SIG-M5 (cell line): ENCODE data around the gene PARD3B.

Experiments used
- DNase-seq: peaks from one replicate; lab custom pipeline; 2025; lab: John Stamatoyannopoulos, UW

The PARD3B gene

GRCh38 chr2:205347899-205348298, 802.6 kb downstream of the PARD3B start:
- DNase-seq = no peak

- DNase-seq = no peak
These were observed 806.8 kb downstream of the PARD3B start for GRCh38 chr2:205352094-205352493.

DNA sequence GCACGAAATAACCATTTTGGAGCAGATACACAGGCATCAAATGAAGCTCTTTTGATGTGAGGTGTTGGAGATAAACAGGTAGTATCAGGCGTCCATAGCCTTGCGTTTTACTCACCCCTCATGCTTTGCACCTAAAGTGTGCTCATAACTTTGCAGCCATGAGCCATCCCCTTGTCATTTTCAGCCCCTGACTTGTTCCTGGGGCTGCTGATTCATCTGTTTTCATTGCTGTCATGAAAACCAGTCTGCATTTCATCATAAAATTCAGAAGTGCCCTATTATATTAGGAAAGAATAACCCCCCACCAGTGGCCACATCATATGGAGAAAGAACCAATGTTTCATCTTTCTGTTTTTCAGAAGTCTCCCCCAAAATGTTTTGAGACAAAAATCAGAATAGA, 807.3 kb downstream of the PARD3B start:
- no peak for DNase-seq

DNA sequence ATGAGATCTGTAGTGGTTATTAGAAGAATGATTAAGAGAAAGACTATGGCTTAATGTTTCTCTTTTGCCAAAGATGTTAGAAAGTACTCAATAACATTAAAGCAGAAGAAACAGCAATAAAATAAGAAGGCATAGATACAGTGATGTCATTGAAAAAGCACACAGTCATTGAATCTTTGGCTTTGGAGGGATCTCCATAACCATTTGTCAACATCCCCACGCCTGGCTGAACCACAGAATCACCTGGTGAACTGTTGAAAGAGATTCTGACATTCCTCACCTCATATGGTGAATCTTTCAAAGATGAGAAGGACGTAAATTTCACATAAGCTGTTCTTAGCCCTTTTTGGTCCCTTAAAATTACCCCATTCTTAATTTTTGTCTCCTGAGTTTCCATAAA, 812.5 kb downstream of the PARD3B start:
- DNase-seq = no peak

- no peak for DNase-seq
These were observed 813.1 kb downstream of the PARD3B start for GRCh38 chr2:205358351-205358815.

DNA sequence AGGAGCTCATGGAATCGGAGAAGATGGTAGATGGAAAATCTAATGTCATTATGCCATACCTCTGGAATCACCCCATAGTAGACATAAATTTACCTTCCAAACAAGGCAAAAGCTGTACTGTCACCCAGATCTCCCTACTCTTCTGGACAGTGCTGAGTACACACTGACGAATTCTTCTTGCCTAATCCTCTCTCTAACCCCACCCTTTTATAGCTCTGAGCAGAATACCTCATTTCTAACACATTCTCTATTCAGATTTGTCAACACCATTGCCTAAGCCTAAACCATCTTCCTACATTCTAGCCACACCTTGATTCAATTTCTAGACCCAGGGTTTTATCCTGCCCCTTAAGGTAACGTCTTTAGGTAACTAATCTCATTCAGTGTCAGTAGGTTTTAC, 816.0 kb downstream of the PARD3B start:
- no peak for DNase-seq

DNA sequence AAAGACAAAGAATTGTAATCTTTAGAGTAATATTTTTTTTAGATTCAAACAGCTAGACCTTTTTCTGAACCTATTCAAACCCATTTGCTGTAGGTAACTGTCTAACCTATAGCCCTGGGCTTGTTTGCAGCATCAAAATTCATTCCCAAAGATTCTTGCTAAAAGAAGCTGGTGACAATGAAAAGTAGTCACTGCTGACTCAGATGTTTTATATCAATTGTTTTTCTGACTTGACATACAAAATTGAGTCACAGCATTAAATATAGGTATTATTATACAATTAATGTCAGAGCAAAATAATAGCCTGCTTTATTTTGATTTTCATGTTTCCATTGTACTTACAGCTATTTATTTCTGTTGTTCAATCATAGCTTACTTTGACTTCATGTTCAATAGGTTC, 816.7 kb downstream of the PARD3B start:
- DNase-seq = no peak

GRCh38 chr2:205364261-205364660, 819.0 kb downstream of the PARD3B start:
- DNase-seq = no peak

DNA sequence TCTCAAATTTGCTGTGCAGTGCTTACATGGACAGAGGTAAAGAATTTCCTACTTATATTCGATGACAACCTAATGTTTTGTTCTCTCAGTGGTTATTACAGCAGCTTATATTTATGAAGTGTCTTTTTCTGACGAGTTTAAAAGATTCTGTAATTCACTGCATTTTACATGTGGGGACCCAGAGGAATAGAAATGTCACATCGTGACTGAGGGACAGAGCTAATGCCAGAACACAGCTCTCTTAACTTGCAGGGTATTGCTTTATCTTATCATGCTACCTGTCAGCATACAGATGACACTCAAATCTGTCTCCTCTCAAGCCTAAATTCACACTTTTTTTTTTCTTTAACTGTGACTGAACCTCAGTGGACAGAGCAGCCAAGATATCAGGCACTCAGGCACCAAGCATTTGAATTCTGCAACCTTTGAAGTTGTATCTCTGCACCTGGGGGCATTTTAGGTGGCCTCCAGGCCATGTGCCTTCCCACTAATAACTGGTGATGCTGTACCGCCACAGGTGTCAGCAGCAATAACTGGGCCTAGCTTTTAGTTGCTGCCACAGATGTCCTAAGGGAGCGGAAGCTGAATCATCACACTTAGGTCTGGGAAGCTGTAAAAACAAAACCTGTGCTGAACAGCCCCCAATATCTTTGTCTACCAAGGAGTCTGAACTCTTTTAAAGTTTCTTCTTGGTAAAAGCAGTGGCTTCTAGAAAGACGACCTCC, 821.2 kb downstream of the PARD3B start:
- no peak for DNase-seq

- no peak for DNase-seq
These were observed 822.2 kb downstream of the PARD3B start for GRCh38 chr2:205367331-205367935.

- no peak for DNase-seq
These were observed 824.5 kb downstream of the PARD3B start for GRCh38 chr2:205369813-205370212.

DNA sequence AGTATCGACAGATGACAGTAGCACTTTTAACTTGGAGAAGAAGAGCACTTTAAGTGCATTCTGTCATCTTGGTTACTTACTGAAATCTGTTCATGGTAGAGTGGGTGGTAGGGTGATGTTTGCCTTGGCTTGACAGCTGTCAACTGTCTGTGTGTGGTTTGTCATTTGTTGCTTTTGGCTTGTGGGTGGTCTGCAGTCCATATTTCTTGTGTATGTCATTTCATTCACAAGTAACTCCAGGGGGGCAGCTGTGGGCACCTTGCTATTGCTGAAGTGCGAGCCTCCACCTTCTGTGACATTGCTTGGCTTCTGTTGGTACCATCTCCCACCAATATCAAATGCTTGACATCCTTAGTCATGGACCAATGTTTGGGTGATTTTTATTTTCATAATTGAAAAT, 825.5 kb downstream of the PARD3B start:
- no peak for DNase-seq

DNA sequence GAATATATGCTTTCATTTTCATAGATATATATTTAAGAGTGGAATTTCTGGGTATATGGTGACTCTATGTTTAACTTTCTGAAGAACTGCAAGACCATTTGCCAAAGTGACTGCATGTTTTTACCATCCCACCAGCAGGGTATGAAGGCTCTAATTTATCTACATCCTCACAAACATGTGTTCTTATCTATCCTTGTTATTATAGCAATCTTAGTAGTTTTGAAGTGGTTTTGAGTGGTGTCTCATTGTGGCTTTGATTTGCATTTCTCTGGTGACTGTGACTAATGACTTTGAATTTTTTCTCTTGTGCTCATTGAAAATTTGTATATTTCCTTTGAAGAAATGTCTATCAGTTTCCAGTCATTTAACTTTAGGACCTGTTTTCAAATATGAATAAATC, 826.9 kb downstream of the PARD3B start:
- no peak for DNase-seq

DNA sequence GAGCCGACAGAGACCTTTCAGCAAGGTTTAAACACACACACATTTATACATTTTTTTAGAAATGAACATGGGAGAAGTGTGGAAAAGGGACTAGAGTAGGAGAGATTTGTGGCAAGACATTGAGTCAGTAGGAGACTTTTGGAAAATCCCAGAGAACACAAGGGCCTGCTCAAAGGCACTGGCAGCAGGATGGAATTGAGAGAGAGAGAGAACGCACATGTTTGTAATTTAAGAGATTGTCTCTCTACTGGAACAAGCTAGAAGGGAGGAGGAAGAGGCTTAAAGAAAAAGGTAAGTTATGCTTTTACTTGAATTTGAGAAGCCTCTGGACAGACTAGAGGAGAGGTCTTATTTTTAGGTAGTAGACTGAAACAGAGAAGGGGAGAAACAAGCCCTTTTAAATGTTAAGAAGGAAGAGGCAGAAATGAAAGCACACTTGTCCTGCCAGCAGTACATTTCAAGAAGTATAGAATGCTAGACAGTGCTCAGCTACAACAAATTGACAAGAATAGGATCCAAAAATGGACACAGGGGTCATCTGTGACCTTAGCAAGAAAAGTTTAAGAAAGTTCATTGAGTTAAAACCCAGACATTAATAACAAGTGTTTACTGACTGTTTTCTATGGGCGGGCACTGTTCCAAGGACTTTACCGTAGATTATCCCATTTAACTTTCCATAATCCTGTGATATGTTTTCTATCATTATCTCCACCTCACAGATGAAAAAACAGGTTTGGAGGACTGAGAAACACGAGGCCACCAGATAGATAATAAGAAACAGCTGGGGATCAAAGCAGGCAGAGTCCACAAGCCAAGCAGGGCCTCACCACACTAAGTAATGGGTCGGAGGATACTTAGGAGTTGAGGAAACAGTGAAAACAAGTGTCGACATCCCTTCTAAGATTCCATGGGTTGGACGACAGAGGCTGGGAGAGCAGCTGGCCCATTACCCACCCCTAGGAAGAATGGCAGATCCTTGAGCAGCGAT, 830.5 kb downstream of the PARD3B start:
- no peak for DNase-seq

DNA sequence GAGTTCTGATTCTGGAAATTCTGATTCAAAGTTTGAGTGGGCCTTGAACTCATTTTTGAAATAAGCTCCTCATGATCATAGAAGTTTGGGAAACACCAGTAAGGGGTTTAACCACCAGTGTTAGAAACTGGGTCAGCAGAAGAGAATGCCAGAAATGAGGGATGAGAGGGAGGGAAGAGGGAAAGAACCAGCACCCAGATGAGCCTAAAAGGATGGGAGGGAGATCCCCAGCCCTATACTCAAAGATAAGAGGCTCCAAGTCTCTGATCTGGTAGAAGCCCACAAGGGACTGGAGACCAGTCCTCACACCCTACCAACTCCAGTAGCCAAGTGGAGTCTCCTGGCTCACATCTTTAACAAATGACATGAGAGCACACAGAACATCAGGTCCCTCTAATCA, 832.0 kb downstream of the PARD3B start:
- no peak for DNase-seq

DNA sequence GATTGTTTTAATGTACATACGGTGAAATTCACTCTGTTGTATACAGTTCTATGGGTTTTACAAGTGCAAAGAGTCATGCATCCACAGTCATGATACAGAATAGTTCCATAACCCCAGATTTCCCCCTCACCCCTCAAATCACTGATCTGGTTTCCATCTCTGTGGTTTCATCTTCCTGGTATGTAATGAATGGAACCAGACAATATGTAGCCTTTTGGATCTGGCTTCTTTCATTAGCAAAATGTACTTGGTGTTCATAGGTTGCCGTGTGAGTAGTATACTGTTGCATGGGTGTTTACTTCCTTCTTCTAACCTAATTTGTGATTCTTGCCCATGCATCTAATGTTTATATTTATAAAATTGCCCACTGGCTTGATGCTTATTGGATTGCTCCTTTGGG, 838.3 kb downstream of the PARD3B start:
- DNase-seq = no peak

GRCh38 chr2:205386109-205386508, 840.8 kb downstream of the PARD3B start:
- DNase-seq = no peak

DNA sequence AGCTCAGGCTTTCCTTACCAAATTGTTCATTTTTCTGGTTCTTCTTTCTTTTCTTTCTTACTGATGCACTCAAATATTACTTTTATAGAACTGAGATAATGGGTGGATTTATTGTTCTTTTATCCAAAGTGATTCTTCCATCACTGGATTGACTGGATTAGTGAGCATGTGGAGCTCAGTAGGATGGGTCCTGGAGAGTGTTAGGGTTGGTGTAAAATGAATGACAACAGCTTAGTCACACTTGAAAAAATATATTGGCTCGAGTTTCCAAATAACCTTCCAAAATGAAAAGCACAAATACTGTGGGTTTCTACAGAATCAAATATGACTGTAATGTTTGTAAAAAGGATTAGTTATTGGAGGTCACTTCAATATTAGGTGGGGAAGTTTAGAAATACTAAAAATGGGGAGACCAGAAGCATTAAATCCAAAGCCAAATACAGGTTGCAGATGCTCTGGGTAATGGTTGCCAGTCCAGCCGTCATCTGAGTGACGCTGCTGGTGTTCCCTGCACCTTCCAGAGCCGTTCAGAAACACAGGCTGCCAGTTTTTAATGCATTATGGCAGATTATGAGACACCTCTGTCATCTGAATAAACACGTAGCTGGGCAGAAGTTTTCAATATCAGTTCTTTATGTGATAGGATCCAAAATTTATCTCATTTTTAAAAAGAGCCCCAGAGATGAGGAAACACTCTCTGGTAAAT, 842.2 kb downstream of the PARD3B start:
- no peak for DNase-seq

- no peak for DNase-seq
These were observed 845.6 kb downstream of the PARD3B start for GRCh38 chr2:205390866-205391265.

DNA sequence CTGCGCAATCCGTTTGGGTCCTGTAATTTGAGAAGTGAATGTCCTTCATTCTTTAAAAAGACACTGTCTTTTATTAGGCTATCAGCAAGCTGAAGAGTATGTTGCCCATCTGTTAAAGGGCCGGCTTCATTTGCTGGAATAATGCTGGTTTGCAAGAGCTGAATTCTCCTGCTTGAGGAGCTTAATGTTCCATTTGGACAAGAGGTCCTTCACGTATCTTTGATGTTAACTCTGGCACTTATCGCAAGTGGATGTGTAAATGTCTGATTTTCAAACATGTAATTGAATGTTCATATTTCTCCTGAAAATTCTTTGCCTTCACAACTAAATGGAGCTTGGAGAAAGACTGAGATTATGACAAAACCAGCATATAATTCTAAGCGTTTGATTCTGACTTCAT, 856.2 kb downstream of the PARD3B start:
- no peak for DNase-seq

- DNase-seq = no peak
These were observed 856.7 kb downstream of the PARD3B start for GRCh38 chr2:205402011-205402410.

- no peak for DNase-seq
These were observed 858.1 kb downstream of the PARD3B start for GRCh38 chr2:205403244-205403825.
